ENCODE results near the gene BAG1. TPM values are rescaled to one million over a fixed set of nuclear protein-coding genes. Genes with fewer than 3 reads are reported as not detected.

The BAG1 gene
- total and polyA plus RNA-seq, 4 donors = 35.1 to 55.2 (median 43.0) TPM

DNA sequence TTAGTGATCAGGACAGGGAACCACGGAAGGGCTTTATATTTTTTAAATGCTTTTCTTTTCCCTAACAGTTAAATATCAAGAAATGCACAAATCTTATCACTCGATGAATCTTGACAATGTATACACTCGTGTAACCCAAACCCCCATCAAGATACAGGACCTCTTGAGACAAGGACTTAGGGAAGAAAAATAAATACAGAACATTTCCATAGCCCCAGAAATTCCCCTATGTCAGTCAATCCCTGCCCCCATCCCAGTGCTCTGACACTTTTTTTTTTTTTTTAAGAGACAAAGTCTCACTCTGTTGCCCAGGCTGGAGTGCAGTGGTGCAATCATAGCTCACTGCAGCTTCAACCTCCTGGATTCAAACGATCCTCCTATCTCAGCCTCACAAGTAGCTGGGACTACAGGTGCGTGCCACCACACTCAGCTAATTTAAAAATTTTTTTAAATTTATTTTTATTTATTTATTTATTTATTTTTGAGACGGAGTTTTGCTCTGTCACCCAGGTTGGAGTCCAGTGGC is 21.8 kb downstream of the BAG1 start:
- no peaks in the 10 kb centered on the region for H3K4me1 ChIP-seq (ENCODE audit: control insufficient read depth in 4 of 4, insufficient read depth in 4 of 4, low read length in 3 of 4)
- no peak overlapping the region for H3K4me3 ChIP-seq (ENCODE audit: low read depth in 1 of 3, low read length in 3 of 3)
- WGBS = 87% methylated on average over 6 of the region's 6 CpGs
- H3K27me3 ChIP-seq (ENCODE audit: control insufficient read depth in 4 of 4, insufficient read depth in 4 of 4, low read length in 3 of 4) = no peaks in the 10 kb centered on the region
- no peak overlapping the region for H3K9ac ChIP-seq (ENCODE audit: low read depth in 1 of 2, low read length in 2 of 2)
- H3K27ac ChIP-seq (ENCODE audit: low read depth in 1 of 2, low read length in 2 of 2) = no peak overlapping the region
- no peaks in the 10 kb centered on the region for H3K9me3 ChIP-seq (ENCODE audit: control insufficient read depth in 4 of 4, low read length in 3 of 4)
- TF ChIP-seq EGR1 (IDR thresholded peaks at IDR 0.05; ENCODE audit: low read depth in 2 of 2) = no peak
- TF ChIP-seq, protein P1, sequence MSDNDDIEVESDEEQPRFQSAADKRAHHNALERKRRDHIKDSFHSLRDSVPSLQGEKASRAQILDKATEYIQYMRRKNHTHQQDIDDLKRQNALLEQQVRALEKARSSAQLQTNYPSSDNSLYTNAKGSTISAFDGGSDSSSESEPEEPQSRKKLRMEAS (IDR thresholded peaks at IDR 0.05) = no peak
- no peak for TF ChIP-seq GABPA (IDR thresholded peaks at IDR 0.05 in 1 of 2, conservative IDR thresholded peaks at IDR 0.05 in 1 of 2)
- TF ChIP-seq, protein P2, sequence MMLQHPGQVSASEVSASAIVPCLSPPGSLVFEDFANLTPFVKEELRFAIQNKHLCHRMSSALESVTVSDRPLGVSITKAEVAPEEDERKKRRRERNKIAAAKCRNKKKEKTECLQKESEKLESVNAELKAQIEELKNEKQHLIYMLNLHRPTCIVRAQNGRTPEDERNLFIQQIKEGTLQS (IDR thresholded peaks at IDR 0.05) = no peak
- TF ChIP-seq NR2F2 (IDR thresholded peaks at IDR 0.05) = no peak
- TF ChIP-seq HNF4A (conservative IDR thresholded peaks at IDR 0.05) = no peak
- no peak for TF ChIP-seq FOXA2 (IDR thresholded peaks at IDR 0.05)
- TF ChIP-seq TAF1 (conservative IDR thresholded peaks at IDR 0.05) = no peak
- TF ChIP-seq RXRA (IDR thresholded peaks at IDR 0.05) = no peak
- TF ChIP-seq, protein P3, sequence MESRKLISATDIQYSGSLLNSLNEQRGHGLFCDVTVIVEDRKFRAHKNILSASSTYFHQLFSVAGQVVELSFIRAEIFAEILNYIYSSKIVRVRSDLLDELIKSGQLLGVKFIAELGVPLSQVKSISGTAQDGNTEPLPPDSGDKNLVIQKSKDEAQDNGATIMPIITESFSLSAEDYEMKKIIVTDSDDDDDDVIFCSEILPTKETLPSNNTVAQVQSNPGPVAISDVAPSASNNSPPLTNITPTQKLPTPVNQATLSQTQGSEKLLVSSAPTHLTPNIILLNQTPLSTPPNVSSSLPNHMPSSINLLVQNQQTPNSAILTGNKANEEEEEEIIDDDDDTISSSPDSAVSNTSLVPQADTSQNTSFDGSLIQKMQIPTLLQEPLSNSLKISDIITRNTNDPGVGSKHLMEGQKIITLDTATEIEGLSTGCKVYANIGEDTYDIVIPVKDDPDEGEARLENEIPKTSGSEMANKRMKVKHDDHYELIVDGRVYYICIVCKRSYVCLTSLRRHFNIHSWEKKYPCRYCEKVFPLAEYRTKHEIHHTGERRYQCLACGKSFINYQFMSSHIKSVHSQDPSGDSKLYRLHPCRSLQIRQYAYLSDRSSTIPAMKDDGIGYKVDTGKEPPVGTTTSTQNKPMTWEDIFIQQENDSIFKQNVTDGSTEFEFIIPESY (IDR thresholded peaks at IDR 0.05) = no peak
- TF ChIP-seq RAD21 (IDR thresholded peaks at IDR 0.05) = no peak
- TF ChIP-seq, protein P4, sequence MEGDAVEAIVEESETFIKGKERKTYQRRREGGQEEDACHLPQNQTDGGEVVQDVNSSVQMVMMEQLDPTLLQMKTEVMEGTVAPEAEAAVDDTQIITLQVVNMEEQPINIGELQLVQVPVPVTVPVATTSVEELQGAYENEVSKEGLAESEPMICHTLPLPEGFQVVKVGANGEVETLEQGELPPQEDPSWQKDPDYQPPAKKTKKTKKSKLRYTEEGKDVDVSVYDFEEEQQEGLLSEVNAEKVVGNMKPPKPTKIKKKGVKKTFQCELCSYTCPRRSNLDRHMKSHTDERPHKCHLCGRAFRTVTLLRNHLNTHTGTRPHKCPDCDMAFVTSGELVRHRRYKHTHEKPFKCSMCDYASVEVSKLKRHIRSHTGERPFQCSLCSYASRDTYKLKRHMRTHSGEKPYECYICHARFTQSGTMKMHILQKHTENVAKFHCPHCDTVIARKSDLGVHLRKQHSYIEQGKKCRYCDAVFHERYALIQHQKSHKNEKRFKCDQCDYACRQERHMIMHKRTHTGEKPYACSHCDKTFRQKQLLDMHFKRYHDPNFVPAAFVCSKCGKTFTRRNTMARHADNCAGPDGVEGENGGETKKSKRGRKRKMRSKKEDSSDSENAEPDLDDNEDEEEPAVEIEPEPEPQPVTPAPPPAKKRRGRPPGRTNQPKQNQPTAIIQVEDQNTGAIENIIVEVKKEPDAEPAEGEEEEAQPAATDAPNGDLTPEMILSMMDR (IDR thresholded peaks at IDR 0.05; ENCODE audit: low read depth, low read length, missing input control) = no peak
- no peak for TF ChIP-seq FOXA1 (IDR thresholded peaks at IDR 0.05)
- no peak for TF ChIP-seq HNF4G (IDR thresholded peaks at IDR 0.05)
- no peak for TF ChIP-seq JUND (IDR thresholded peaks at IDR 0.05)
- TF ChIP-seq, protein P5, sequence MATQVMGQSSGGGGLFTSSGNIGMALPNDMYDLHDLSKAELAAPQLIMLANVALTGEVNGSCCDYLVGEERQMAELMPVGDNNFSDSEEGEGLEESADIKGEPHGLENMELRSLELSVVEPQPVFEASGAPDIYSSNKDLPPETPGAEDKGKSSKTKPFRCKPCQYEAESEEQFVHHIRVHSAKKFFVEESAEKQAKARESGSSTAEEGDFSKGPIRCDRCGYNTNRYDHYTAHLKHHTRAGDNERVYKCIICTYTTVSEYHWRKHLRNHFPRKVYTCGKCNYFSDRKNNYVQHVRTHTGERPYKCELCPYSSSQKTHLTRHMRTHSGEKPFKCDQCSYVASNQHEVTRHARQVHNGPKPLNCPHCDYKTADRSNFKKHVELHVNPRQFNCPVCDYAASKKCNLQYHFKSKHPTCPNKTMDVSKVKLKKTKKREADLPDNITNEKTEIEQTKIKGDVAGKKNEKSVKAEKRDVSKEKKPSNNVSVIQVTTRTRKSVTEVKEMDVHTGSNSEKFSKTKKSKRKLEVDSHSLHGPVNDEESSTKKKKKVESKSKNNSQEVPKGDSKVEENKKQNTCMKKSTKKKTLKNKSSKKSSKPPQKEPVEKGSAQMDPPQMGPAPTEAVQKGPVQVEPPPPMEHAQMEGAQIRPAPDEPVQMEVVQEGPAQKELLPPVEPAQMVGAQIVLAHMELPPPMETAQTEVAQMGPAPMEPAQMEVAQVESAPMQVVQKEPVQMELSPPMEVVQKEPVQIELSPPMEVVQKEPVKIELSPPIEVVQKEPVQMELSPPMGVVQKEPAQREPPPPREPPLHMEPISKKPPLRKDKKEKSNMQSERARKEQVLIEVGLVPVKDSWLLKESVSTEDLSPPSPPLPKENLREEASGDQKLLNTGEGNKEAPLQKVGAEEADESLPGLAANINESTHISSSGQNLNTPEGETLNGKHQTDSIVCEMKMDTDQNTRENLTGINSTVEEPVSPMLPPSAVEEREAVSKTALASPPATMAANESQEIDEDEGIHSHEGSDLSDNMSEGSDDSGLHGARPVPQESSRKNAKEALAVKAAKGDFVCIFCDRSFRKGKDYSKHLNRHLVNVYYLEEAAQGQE (IDR thresholded peaks at IDR 0.05) = no peak
- no peak for TF ChIP-seq YY1 (IDR thresholded peaks at IDR 0.05)
- TF ChIP-seq SP1 (IDR thresholded peaks at IDR 0.05) = no peak
- H3K36me3 ChIP-seq (ENCODE audit: control insufficient read depth in 4 of 4, insufficient read depth in 3 of 4, low read depth in 1 of 4, low read length in 3 of 4) = no peaks in the 10 kb centered on the region
- DNase-seq (ENCODE audit: low spot score) = no peak

Measured in liver (tissue), 9 donors.